H1 (cell line): ENCODE measurements around the gene TMCO2. TPM values are rescaled to one million over a fixed set of nuclear protein-coding genes. Genes with fewer than 3 reads are reported as not detected.

ENCODE experiments used
- CTCF ChIA-PET: fragments of 300-600 bp; sonication (Branson Sonifier 250); formaldehyde crosslinking; loops from one replicate; lab custom pipeline; 2021; ENCODE audit not compliant: partially characterized antibody; lab: Charles Lee
- POLR2A ChIA-PET: fragments of 300-600 bp; sonication (Branson Sonifier 250); formaldehyde crosslinking; loops from one replicate; lab custom pipeline; 2021; ENCODE audit warnings: inconsistent platforms; ENCODE audit not compliant: partially characterized antibody; lab: Charles Lee
- DNase-seq, 2 experiments: peaks; one replicate each; pipeline versions ENCODE4 v3.0.0 to v3.0.0-alpha.2; 2010 to 2022; ENCODE audit warnings: low spot score in 2 of 2, low read depth in 1 of 2, mixed read lengths in 1 of 2
- FAIRE-seq: peaks from 2 replicates; lab custom pipeline; 2011; peaks lifted over from hg19 to GRCh38; lab: Jason Lieb, UNC
- H2AFZ ChIP-seq: 2 replicates; pipeline ENCODE4 v1.8.1; 2012; ENCODE audit warnings: low read length, inconsistent platforms
- H2AK5ac ChIP-seq: 2 replicates; pipeline ENCODE4 v1.6.1; 2013; ENCODE audit warnings: low read depth, low read length
- H2BK120ac ChIP-seq: replicated peaks from 2 replicates; pipeline ENCODE3; 2013; ENCODE audit warnings: low read depth, low read length, inconsistent platforms
- H2BK12ac ChIP-seq: 2 replicates; pipeline ENCODE4 v1.6.1; 2013; ENCODE audit warnings: low read depth, low read length
- H2BK15ac ChIP-seq: 2 replicates; pipeline ENCODE4 v1.6.1; 2013; ENCODE audit warnings: low read length
- H2BK20ac ChIP-seq: 2 replicates; pipeline ENCODE4 v1.6.1; 2013; ENCODE audit warnings: low read length
- H2BK5ac ChIP-seq: 2 replicates; pipeline ENCODE4 v1.6.1; 2013; ENCODE audit warnings: low read depth, low read length
- H3K14ac ChIP-seq: 2 replicates; pipeline ENCODE4 v1.6.1; 2013; ENCODE audit warnings: inconsistent platforms; ENCODE audit not compliant: insufficient read length
- H3K18ac ChIP-seq: 2 replicates; pipeline ENCODE4 v1.6.1; 2013; ENCODE audit warnings: low read length; ENCODE audit errors: extremely low read depth
- H3K23ac ChIP-seq: 2 replicates; pipeline ENCODE4 v1.6.1; 2013; ENCODE audit warnings: inconsistent platforms; ENCODE audit not compliant: insufficient read length
- H3K23me2 ChIP-seq: 2 replicates; pipeline ENCODE4 v1.6.1; 2013; ENCODE audit warnings: low read depth, low read length
- H3K27ac ChIP-seq: 2 replicates; pipeline ENCODE4 v1.6.1; 2011; ENCODE audit warnings: low read depth, low read length, inconsistent platforms
- H3K27me3 ChIP-seq, 4 experiments: replicated peaks in 1 of 4; 1 replicate in 1 of 4; 2 replicates in 3 of 4; pipeline versions ENCODE4 v1.6.1 to v1.8.1; 2011 to 2013; ENCODE audit warnings: low read length in 3 of 4, mild to moderate bottlenecking in 3 of 4, inconsistent platforms in 2 of 4, mixed read lengths in 2 of 4, moderate library complexity in 1 of 4; ENCODE audit not compliant: control insufficient read depth in 3 of 4, insufficient read depth in 3 of 4; ENCODE audit errors: extremely low read depth in 1 of 4
- H3K36me3 ChIP-seq, 4 experiments: 2 replicates each; pipeline versions ENCODE4 v1.6.1 to v1.8.1; 2011 to 2013; ENCODE audit warnings: mild to moderate bottlenecking in 4 of 4, low read length in 3 of 4, moderate library complexity in 2 of 4, control low read depth in 1 of 4, inconsistent platforms in 1 of 4; ENCODE audit not compliant: insufficient read depth in 4 of 4, control insufficient read depth in 2 of 4
- H3K4ac ChIP-seq: replicated peaks from 2 replicates; pipeline ENCODE3; 2013; ENCODE audit warnings: low read length, low read depth, mixed read lengths, inconsistent platforms; ENCODE audit not compliant: insufficient read length
- H3K4me1 ChIP-seq, 4 experiments: replicated peaks in 1 of 4; 1 replicate in 1 of 4; 2 replicates in 3 of 4; pipeline versions ENCODE4 v1.6.1 to v1.8.1; 2011 to 2013; ENCODE audit warnings: low read length in 3 of 4, inconsistent platforms in 2 of 4, mixed read lengths in 1 of 4; ENCODE audit not compliant: insufficient read depth in 4 of 4, control insufficient read depth in 3 of 4
- H3K4me2 ChIP-seq, 2 experiments: 2 replicates each; pipeline versions ENCODE4 v1.6.1 to v1.8.1; 2011 to 2013; ENCODE audit warnings: low read depth in 2 of 2, low read length in 2 of 2, control low read depth in 1 of 2, inconsistent platforms in 1 of 2, mild to moderate bottlenecking in 1 of 2; ENCODE audit not compliant: insufficient read depth in 1 of 2
- H3K4me3 ChIP-seq, 4 experiments: fragments of 200-600, 300-600 bp in 1 of 4; sonication (generic), shearing (Covaris generic), sonication (Bioruptor Twin) in 1 of 4; 2 replicates each; pipeline versions ENCODE4 v1.5.1 to v1.8.1; 2011 to 2016; ENCODE audit warnings: low read length in 4 of 4, low read depth in 3 of 4, control low read depth in 2 of 4, inconsistent platforms in 2 of 4, mild to moderate bottlenecking in 2 of 4, mixed read lengths in 1 of 4, moderate library complexity in 1 of 4; ENCODE audit not compliant: insufficient read depth in 2 of 4; ENCODE audit errors: extremely low read depth in 1 of 4
- H3K56ac ChIP-seq: replicated peaks from 2 replicates; pipeline ENCODE3; 2013; ENCODE audit warnings: low read depth, mild to moderate bottlenecking, mixed read lengths, low read length, inconsistent platforms; ENCODE audit not compliant: insufficient read length
- H3K79me1 ChIP-seq: 2 replicates; pipeline ENCODE4 v1.6.1; 2013; ENCODE audit warnings: low read depth, low read length, control low read depth
- H3K79me2 ChIP-seq, 2 experiments: 2 replicates each; pipeline versions ENCODE4 v1.6.1 to v1.8.1; 2012 to 2013; ENCODE audit warnings: low read length in 2 of 2, mild to moderate bottlenecking in 2 of 2, inconsistent platforms in 1 of 2; ENCODE audit not compliant: insufficient read depth in 2 of 2, control insufficient read depth in 1 of 2
- H3K9ac ChIP-seq, 4 experiments: replicated peaks in 1 of 4; 1 replicate in 1 of 4; 2 replicates in 3 of 4; pipeline versions ENCODE4 v1.6.1 to v1.8.1; 2011 to 2013; ENCODE audit warnings: low read depth in 3 of 4, low read length in 3 of 4, control low read depth in 2 of 4, mild to moderate bottlenecking in 2 of 4, moderate library complexity in 2 of 4, inconsistent platforms in 1 of 4; ENCODE audit errors: extremely low read depth in 1 of 4
- H3K9me3 ChIP-seq, 2 experiments: 2 replicates each; pipeline versions ENCODE4 v1.6.1 to v1.8.1; 2012 to 2013; ENCODE audit warnings: mild to moderate bottlenecking in 2 of 2, moderate library complexity in 2 of 2, control low read depth in 1 of 2, inconsistent platforms in 1 of 2, low read depth in 1 of 2, low read length in 1 of 2, mixed read lengths in 1 of 2; ENCODE audit not compliant: insufficient read depth in 2 of 2
- H4K20me1 ChIP-seq, 2 experiments: replicated peaks in 1 of 2; 2 replicates each; pipeline versions ENCODE3 to v1.8.1; 2011 to 2013; ENCODE audit warnings: inconsistent platforms in 2 of 2, low read length in 2 of 2, mild to moderate bottlenecking in 1 of 2; ENCODE audit not compliant: insufficient read depth in 2 of 2, control insufficient read depth in 1 of 2
- H4K5ac ChIP-seq: 2 replicates; pipeline ENCODE4 v1.6.1; 2013; ENCODE audit warnings: low read length, low read depth, mixed read lengths, inconsistent platforms; ENCODE audit not compliant: insufficient read length
- H4K8ac ChIP-seq: 2 replicates; pipeline ENCODE4 v1.8.0; 2013; ENCODE audit warnings: mild to moderate bottlenecking, moderate library complexity, low read length, inconsistent platforms; ENCODE audit not compliant: insufficient read depth; ENCODE audit errors: extremely low read depth
- H4K91ac ChIP-seq: replicated peaks from 2 replicates; pipeline ENCODE3; 2013; ENCODE audit warnings: low read length, mixed read lengths, inconsistent platforms; ENCODE audit not compliant: insufficient read length
- BACH1 ChIP-seq: IDR thresholded peaks from 2 replicates; pipeline ENCODE4 v1.6.1; 2012; ENCODE audit warnings: low read length, improper control_type of control experiment
- HDAC2 ChIP-seq, 2 experiments: fragments of 300-600 bp in 1 of 2; sonication (generic) in 1 of 2; IDR thresholded peaks; 2 replicates each; pipeline ENCODE4 v1.6.1; 2011 to 2012; ENCODE audit warnings: low read depth in 2 of 2, low read length in 2 of 2, mild to moderate bottlenecking in 2 of 2, moderate library complexity in 2 of 2, borderline replicate concordance in 1 of 2, inconsistent platforms in 1 of 2
- MAX ChIP-seq: IDR thresholded peaks from 2 replicates; pipeline ENCODE4 v1.6.1; 2012; ENCODE audit warnings: inconsistent platforms
- SP4 ChIP-seq: IDR thresholded peaks from 2 replicates; pipeline ENCODE4 v1.6.1; 2012; ENCODE audit warnings: low read length, inconsistent platforms
- SRF ChIP-seq: IDR thresholded peaks from 2 replicates; pipeline ENCODE4 v1.6.1; 2011; ENCODE audit warnings: mild to moderate bottlenecking, low read depth, low read length, moderate library complexity
- WGBS, 2 experiments: shearing (Covaris generic) in 1 of 2; methylation state at CpG; one replicate each; pipeline versions ENCODE4 v1.1.6 to v1.1.7; 2013 to 2015; ENCODE audit warnings: low lambda C conversion rate in 2 of 2, mixed read lengths in 2 of 2, inconsistent platforms in 1 of 2, low coverage in 1 of 2, missing lambda C conversion rate in 1 of 2; ENCODE audit not compliant: insufficient replicate concordance in 2 of 2, insufficient coverage in 1 of 2, insufficient read length in 1 of 2; ENCODE audit errors: extremely low coverage in 1 of 2, missing lambda C conversion rate in 1 of 2; 5-methylcytosine and 5-hydroxymethylcytosine counted together
- polyA plus RNA-seq, 7 experiments: library from polyadenylated mRNA; depleted of rRNA in 3 of 7; stranded (reverse) in 5 of 7; unstranded in 2 of 7; fragments of >200 nt in 5 of 7; fragments of 200-250 nt in 2 of 7; gene quantifications; 1 replicate in 5 of 7; 2 replicates in 1 of 7; 4 replicates in 1 of 7; pipeline versions ENCODE4 v1.2.1 to v1.2.3, GENCODE V29; 2011 to 2013; ENCODE audit warnings: missing spikeins in 2 of 7, mixed read lengths in 2 of 7
- total RNA-seq: library from RNA; stranded (reverse); fragmentation: NEBNext Ultra II Directional; extraction: Animal tissue kit (Norgen Biotek cat#: 25700); gene quantifications from 2 replicates; pipeline ENCODE4 v1.2.1, GENCODE V29; 2021

The TMCO2 gene
- total and polyA plus RNA-seq, 2 of the 8 experiments (the other 6 are each of a cell fraction or from before 2014, with no cell fraction given): not detected

- H3K9ac ChIP-seq: no peak overlapping the region
- no peak overlapping the region for H2AFZ ChIP-seq
- no peak overlapping the region for H3K14ac ChIP-seq
- no peak overlapping the region for H4K91ac ChIP-seq
- peaks cover 0 to 25% (median 4%) of the 10 kb centered on the region in 4 experiments; a peak in 4 of 8 replicates for H3K36me3 ChIP-seq
- H3K4me1 ChIP-seq: no peaks in the 10 kb centered on the region
- no peak overlapping the region for H2BK12ac ChIP-seq
- H3K23me2 ChIP-seq: no peaks in the 10 kb centered on the region
- H3K79me2 ChIP-seq: no peaks in the 10 kb centered on the region
- no peak overlapping the region for H2BK15ac ChIP-seq
- no peak overlapping the region for H3K27ac ChIP-seq
- no peak overlapping the region for H3K4me3 ChIP-seq
- no peak overlapping the region for H2BK120ac ChIP-seq
- H2BK20ac ChIP-seq: no peak overlapping the region
- no peak overlapping the region for H3K23ac ChIP-seq
- H3K79me1 ChIP-seq: no peaks in the 10 kb centered on the region
- no peak overlapping the region for H3K56ac ChIP-seq
- H4K8ac ChIP-seq: no peak overlapping the region
- no peak for FAIRE-seq
- no peak overlapping the region for H3K18ac ChIP-seq
- no peaks in the 10 kb centered on the region for H3K27me3 ChIP-seq
- ChIA-PET POLR2A (no interaction called here), CTCF (interaction anchor here (1.4 to 1.6 kb wide), 2 partner anchors 11 to 140 kb away, joined by 3 read pairs; no protein-coding TSS in a partner anchor)
- peaks cover 0 to 2% of the 10 kb centered on the region in 2 experiments for H4K20me1 ChIP-seq
- no peak for DNase-seq
- H3K4ac ChIP-seq: no peak overlapping the region
- H2BK5ac ChIP-seq: no peak overlapping the region
- no peak overlapping the region for H3K4me2 ChIP-seq
- no peaks in the 10 kb centered on the region for H3K9me3 ChIP-seq
- WGBS, 2 experiments: 93% methylated on average over 3 of the region's 3 CpGs; no CpG with 5 or more reads in 1 of the 2 experiments
- no peak overlapping the region for H2AK5ac ChIP-seq
- no peak overlapping the region for H4K5ac ChIP-seq
- TF ChIP-seq SP4 (no peak), BACH1 (no peak), SRF (no peak), MAX (no peak), HDAC2 (IDR thresholded peaks at IDR 0.05; ENCODE audit: borderline replicate concordance in 1 of 2, low read depth in 2 of 2, low read length in 2 of 2) (no peak)
Measured at GRCh38 chr1:40199126-40199525, 48.6 kb upstream of the TMCO2 start.
